ENCODE data around the gene ZDHHC9. TPM values are rescaled to one million over a fixed set of nuclear protein-coding genes. Genes with fewer than 3 reads are reported as not detected.
A peak's percentile ranks its signal among the peaks of the same experiment; 100 is the strongest.

Gene ZDHHC9
- total and polyA plus RNA-seq, 4 donors = 17.4 to 74.6 (median 40.6) TPM

DNA sequence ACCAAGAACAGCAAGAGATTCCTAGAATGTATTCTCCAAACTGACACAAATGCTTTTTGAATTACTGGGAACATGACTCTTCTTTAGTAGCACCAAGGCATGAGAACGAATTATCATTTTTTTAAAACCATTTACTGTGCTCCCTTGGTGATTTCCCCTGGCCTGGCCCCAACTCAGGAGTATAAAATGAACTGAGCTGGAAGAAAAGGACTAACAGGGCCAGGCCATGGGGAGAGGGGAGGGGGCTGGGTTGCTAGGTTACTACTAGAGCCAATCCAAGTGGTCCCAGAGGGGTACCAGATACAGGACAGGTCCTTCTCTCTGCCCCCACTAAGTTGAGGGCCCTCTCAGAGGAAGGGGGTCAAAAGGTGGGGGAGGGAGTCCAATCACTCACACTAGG, 40.8 kb downstream of the ZDHHC9 start:
- Histone ChIP-seq H3K36me3 (ENCODE audit: control insufficient read depth in 4 of 4, insufficient read depth in 4 of 4, low read length in 4 of 4) (peaks cover 0 to 4% (median 1%) of the 10 kb centered on the region in 4 donors), H3K4me3 (no peak overlapping the region), H3K4me1 (ENCODE audit: control insufficient read depth in 5 of 5, insufficient read depth in 5 of 5, low read length in 5 of 5) (no peaks in the 10 kb centered on the region), H3K9ac (ENCODE audit: insufficient read depth in 1 of 2, low read length in 2 of 2) (no peak overlapping the region), H3K9me3 (ENCODE audit: control insufficient read depth in 4 of 4, insufficient read depth in 3 of 4, low read length in 3 of 4) (peaks cover 0 to 3% (median 0%) of the 10 kb centered on the region in 4 donors), H3K27ac (ENCODE audit: low read depth in 1 of 2, low read length in 1 of 2) (no peak overlapping the region), H3K27me3 (ENCODE audit: control insufficient read depth in 3 of 3, insufficient read depth in 3 of 3, low read length in 2 of 3) (peaks cover 0 to 2% (median 0%) of the 10 kb centered on the region in 3 donors)
- no peak for DNase-seq
- no peak for TF ChIP-seq CTCF (IDR thresholded peaks at IDR 0.05; ENCODE audit: control extremely low read depth, extremely low read depth)
- ATAC-seq (ENCODE audit: insufficient read depth, low FRiP score) = no peak
- WGBS, 2 donors = 47 to 75% methylated on average over 1 of the region's 1 CpG

- no peak for ATAC-seq (ENCODE audit: insufficient read depth, low FRiP score)
- H3K36me3 ChIP-seq (ENCODE audit: control insufficient read depth in 4 of 4, insufficient read depth in 4 of 4, low read length in 4 of 4) = peaks cover 0 to 3% (median 0%) of the 10 kb centered on the region in 4 donors
- no peak overlapping the region for H3K4me3 ChIP-seq
- no peaks in the 10 kb centered on the region for H3K4me1 ChIP-seq (ENCODE audit: control insufficient read depth in 5 of 5, insufficient read depth in 5 of 5, low read length in 5 of 5)
- no peak overlapping the region for H3K27ac ChIP-seq (ENCODE audit: low read depth in 1 of 2, low read length in 1 of 2)
- peaks cover 0 to 2% (median 0%) of the 10 kb centered on the region in 4 donors for H3K9me3 ChIP-seq (ENCODE audit: control insufficient read depth in 4 of 4, insufficient read depth in 3 of 4, low read length in 3 of 4)
- H3K9ac ChIP-seq (ENCODE audit: insufficient read depth in 1 of 2, low read length in 2 of 2) = no peak overlapping the region
- peaks cover 0 to 2% (median 0%) of the 10 kb centered on the region in 3 donors for H3K27me3 ChIP-seq (ENCODE audit: control insufficient read depth in 3 of 3, insufficient read depth in 3 of 3, low read length in 2 of 3)
- 65 to 75% methylated on average over 4 of the region's 4 CpGs for WGBS, 2 donors
- no peak for TF ChIP-seq CTCF (IDR thresholded peaks at IDR 0.05; ENCODE audit: control extremely low read depth, extremely low read depth)
- peak in 1 of 3 donors; percentile 20 for DNase-seq
Measured at GRCh38 chrX:129800186-129800585, 43.5 kb downstream of the ZDHHC9 start.

GRCh38 chrX:129798888-129799287, 44.8 kb downstream of the ZDHHC9 start:
- Histone ChIP-seq H3K9ac (ENCODE audit: insufficient read depth in 1 of 2, low read length in 2 of 2) (no peak overlapping the region), H3K4me3 (no peak overlapping the region), H3K27ac (ENCODE audit: low read depth in 1 of 2, low read length in 1 of 2) (no peak overlapping the region), H3K36me3 (ENCODE audit: control insufficient read depth in 4 of 4, insufficient read depth in 4 of 4, low read length in 4 of 4) (no peaks in the 10 kb centered on the region), H3K9me3 (ENCODE audit: control insufficient read depth in 4 of 4, insufficient read depth in 3 of 4, low read length in 3 of 4) (peaks cover 0 to 2% (median 0%) of the 10 kb centered on the region in 4 donors), H3K27me3 (ENCODE audit: control insufficient read depth in 3 of 3, insufficient read depth in 3 of 3, low read length in 2 of 3) (no peaks in the 10 kb centered on the region), H3K4me1 (ENCODE audit: control insufficient read depth in 5 of 5, insufficient read depth in 5 of 5, low read length in 5 of 5) (no peaks in the 10 kb centered on the region)
- WGBS, 2 donors = 73 to 86% methylated on average over 4 to 5 of the region's 5 CpGs
- ATAC-seq (ENCODE audit: insufficient read depth, low FRiP score) = no peak
- DNase-seq = no peak
- no peak for TF ChIP-seq CTCF (IDR thresholded peaks at IDR 0.05; ENCODE audit: control extremely low read depth, extremely low read depth)

DNA sequence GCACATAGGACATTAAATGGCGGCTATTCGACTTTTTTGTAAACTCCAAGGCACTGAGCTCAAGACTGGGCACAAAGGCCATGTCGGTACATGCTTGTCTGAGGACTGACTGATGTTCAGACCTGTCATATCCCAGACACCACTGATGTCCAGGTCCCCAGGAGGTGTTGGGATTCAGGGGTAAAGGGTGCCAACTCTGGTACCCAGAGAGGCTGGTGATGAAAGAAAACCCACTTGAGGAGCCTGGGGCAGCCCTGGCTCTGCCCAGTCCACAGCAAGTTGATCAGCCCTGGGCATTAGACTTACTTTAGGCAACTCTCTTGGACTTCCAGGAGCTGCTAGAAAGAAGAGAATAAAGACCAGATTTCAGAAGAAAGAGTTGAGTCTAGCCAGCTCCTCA, 45.2 kb downstream of the ZDHHC9 start:
- H3K4me3 ChIP-seq = no peak overlapping the region
- H3K9ac ChIP-seq (ENCODE audit: insufficient read depth in 1 of 2, low read length in 2 of 2) = no peak overlapping the region
- no peaks in the 10 kb centered on the region for H3K4me1 ChIP-seq (ENCODE audit: control insufficient read depth in 5 of 5, insufficient read depth in 5 of 5, low read length in 5 of 5)
- H3K9me3 ChIP-seq (ENCODE audit: control insufficient read depth in 4 of 4, insufficient read depth in 3 of 4, low read length in 3 of 4) = peaks cover 0 to 2% (median 0%) of the 10 kb centered on the region in 4 donors
- no peaks in the 10 kb centered on the region for H3K27me3 ChIP-seq (ENCODE audit: control insufficient read depth in 3 of 3, insufficient read depth in 3 of 3, low read length in 2 of 3)
- TF ChIP-seq CTCF (IDR thresholded peaks at IDR 0.05; ENCODE audit: control extremely low read depth, extremely low read depth) = no peak
- H3K27ac ChIP-seq (ENCODE audit: low read depth in 1 of 2, low read length in 1 of 2) = no peak overlapping the region
- ATAC-seq (ENCODE audit: insufficient read depth, low FRiP score) (no peak), DNase-seq (no peak)
- no peaks in the 10 kb centered on the region for H3K36me3 ChIP-seq (ENCODE audit: control insufficient read depth in 4 of 4, insufficient read depth in 4 of 4, low read length in 4 of 4)
- 91 to 97% methylated on average over 3 of the region's 3 CpGs for WGBS, 2 donors
